Effector memory CD4-positive, alpha-beta T cell (primary cell): ENCODE data around the gene ACVR2B.

Source experiments
- DNase-seq, 3 donors: peaks; one replicate each; pipeline ENCODE4 v3.0.0-alpha.2; 2020
- H3K27ac ChIP-seq: 2 replicates; pipeline ENCODE4 v1.7.0; 2013; ENCODE audit warnings: mild to moderate bottlenecking, low read length, moderate library complexity; ENCODE audit not compliant: insufficient read depth, poor library complexity, severe bottlenecking
- H3K27me3 ChIP-seq: replicated peaks from 2 replicates; pipeline ENCODE4 v1.7.0; 2013; ENCODE audit warnings: mild to moderate bottlenecking, low read length; ENCODE audit not compliant: insufficient read depth, control insufficient read depth, poor library complexity, severe bottlenecking
- H3K36me3 ChIP-seq: 2 replicates; pipeline ENCODE4 v1.7.0; 2013; ENCODE audit warnings: mild to moderate bottlenecking, low read length, moderate library complexity; ENCODE audit not compliant: control insufficient read depth, insufficient read depth
- H3K4me1 ChIP-seq: 2 replicates; pipeline ENCODE4 v1.7.0; 2013; ENCODE audit warnings: low read length, mild to moderate bottlenecking; ENCODE audit not compliant: control insufficient read depth, insufficient read depth, poor library complexity, severe bottlenecking
- H3K4me3 ChIP-seq: 2 replicates; pipeline ENCODE4 v1.7.0; 2013; ENCODE audit warnings: low read length, low read depth, mild to moderate bottlenecking; ENCODE audit not compliant: insufficient read depth, poor library complexity, severe bottlenecking
- H3K9me3 ChIP-seq: 2 replicates; pipeline ENCODE4 v1.7.0; 2013; ENCODE audit warnings: mild to moderate bottlenecking, low read length, moderate library complexity; ENCODE audit not compliant: control insufficient read depth

The ACVR2B gene

DNA sequence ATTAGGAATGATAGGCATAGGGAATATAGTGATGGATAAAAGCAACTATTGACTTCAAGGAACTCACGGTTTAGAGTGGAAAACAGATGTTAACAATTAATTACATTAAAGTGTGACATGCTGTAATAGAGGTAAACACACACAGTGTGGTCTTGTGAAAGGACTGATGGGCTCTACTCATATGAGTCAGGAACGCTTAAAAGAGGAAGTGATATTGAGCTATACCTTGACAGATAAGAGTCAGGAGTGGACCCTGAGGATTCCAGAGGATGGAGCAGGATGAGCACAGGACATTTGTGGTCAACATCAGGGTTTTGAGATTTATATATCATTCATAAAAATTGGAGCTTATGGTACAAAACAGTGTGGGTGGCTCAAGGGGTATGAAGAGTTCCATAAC lies 53.4 kb downstream of the ACVR2B start:
- peaks cover 40% of the 10 kb centered on the region for H3K36me3 ChIP-seq
- no peak overlapping the region for H3K4me3 ChIP-seq
- H3K27me3 ChIP-seq, result no peaks in the 10 kb centered on the region
- no peaks in the 10 kb centered on the region for H3K4me1 ChIP-seq
- H3K27ac ChIP-seq, result no peak overlapping the region
- DNase-seq, result no peak
- H3K9me3 ChIP-seq, result no peaks in the 10 kb centered on the region

GRCh38 chr3:38509732-38510131 lies 56.0 kb downstream of the ACVR2B start:
- H3K9me3 ChIP-seq, result no peaks in the 10 kb centered on the region
- H3K4me1 ChIP-seq, result no peaks in the 10 kb centered on the region
- H3K27me3 ChIP-seq, result no peaks in the 10 kb centered on the region
- H3K36me3 ChIP-seq, result peaks cover 38% of the 10 kb centered on the region
- H3K4me3 ChIP-seq, result no peak overlapping the region
- no peak overlapping the region for H3K27ac ChIP-seq
- no peak for DNase-seq

DNA sequence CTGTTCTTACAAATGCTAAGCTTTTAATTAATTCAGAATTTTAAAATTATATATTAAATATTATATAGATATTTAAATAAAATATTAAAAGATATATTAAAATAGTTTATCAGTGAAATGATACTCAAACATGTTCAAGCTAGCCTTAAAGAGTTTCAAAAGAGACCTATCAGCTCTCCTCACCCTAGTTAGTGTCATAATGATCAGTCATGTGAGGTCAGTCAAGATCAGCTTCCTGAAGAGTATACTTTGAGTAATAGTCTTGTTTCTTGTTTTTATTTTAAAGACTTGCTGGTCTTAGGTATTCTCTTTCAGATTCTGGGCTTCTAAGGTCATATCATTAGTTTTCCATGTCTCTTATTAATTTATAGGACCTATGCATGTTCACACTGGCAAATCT lies 56.9 kb downstream of the ACVR2B start:
- Histone ChIP-seq H3K9me3 (no peaks in the 10 kb centered on the region), H3K4me1 (no peaks in the 10 kb centered on the region), H3K4me3 (no peak overlapping the region), H3K36me3 (peaks cover 34% of the 10 kb centered on the region), H3K27ac (no peak overlapping the region), H3K27me3 (no peaks in the 10 kb centered on the region)
- no peak for DNase-seq

DNA sequence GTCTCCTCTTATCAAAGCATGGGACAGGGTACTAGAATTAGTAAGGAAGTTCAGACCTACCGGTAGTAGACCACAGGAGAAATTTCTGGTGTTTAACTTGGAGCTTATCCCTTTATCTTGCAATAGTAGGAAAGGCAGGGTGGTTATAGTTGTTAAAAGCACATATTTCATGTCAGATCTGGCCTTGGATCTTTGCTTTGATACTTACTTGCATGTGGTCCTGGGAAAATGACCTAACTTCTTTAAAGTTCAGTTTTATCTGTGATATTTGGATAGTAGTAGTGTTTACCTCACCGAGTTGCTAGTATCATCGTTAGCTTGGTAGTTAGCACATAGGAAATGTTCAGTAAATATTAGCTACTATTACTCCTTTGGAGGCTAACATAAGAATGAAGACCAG lies 57.9 kb downstream of the ACVR2B start:
- no peak overlapping the region for H3K4me3 ChIP-seq
- no peaks in the 10 kb centered on the region for H3K9me3 ChIP-seq
- no peaks in the 10 kb centered on the region for H3K4me1 ChIP-seq
- DNase-seq, result no peak
- H3K27ac ChIP-seq, result no peak overlapping the region
- H3K36me3 ChIP-seq, result peaks cover 30% of the 10 kb centered on the region
- no peaks in the 10 kb centered on the region for H3K27me3 ChIP-seq

DNA sequence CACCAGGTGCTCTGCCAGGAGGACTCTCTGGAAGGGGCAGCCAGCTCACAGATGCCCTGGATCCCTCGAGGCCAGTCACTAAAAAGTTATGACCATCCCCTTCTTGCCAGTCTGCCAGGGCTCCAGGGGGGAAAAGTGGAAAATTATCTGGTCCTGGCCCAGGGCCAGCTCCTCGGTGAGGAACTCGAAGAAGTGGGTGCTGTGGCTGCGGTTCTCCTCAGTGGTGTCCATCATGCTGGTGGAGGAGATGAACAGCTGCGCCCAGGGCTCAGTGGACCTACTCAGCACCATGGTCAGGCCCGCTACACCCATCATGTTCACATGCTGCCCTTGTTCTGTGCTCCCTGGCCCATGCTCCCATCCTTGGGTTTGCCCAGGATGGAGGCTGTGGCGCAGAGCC lies 61.7 kb downstream of the ACVR2B start:
- Histone ChIP-seq H3K27me3 (no peaks in the 10 kb centered on the region), H3K4me3 (no peak overlapping the region), H3K4me1 (peaks cover 11% of the 10 kb centered on the region), H3K27ac (no peak overlapping the region), H3K36me3 (peaks cover 14% of the 10 kb centered on the region), H3K9me3 (no peaks in the 10 kb centered on the region)
- no peak for DNase-seq

GRCh38 chr3:38516669-38517068 lies 63.0 kb downstream of the ACVR2B start:
- no peak overlapping the region for H3K4me3 ChIP-seq
- peaks cover 16% of the 10 kb centered on the region for H3K4me1 ChIP-seq

GRCh38 chr3:38519000-38519399 lies 65.3 kb downstream of the ACVR2B start:
- no peaks in the 10 kb centered on the region for H3K9me3 ChIP-seq
- H3K4me1 ChIP-seq, result peaks cover 16% of the 10 kb centered on the region
- no peaks in the 10 kb centered on the region for H3K27me3 ChIP-seq
- H3K4me3 ChIP-seq, result no peak overlapping the region
- H3K27ac ChIP-seq, result no peak overlapping the region
- H3K36me3 ChIP-seq, result peaks cover 5% of the 10 kb centered on the region
- DNase-seq, result no peak

More at GRCh38 chr3:38516669-38517068, 63.0 kb downstream of the ACVR2B start:
- Histone ChIP-seq H3K36me3 (peaks cover 10% of the 10 kb centered on the region), H3K27me3 (no peaks in the 10 kb centered on the region), H3K9me3 (no peaks in the 10 kb centered on the region), H3K27ac (no peak overlapping the region)
- DNase-seq, result no peak

- H3K4me1 ChIP-seq, result peaks cover 16% of the 10 kb centered on the region
- H3K36me3 ChIP-seq, result peaks cover 8% of the 10 kb centered on the region
- H3K9me3 ChIP-seq, result no peaks in the 10 kb centered on the region
- peak overlapping the region; percentile 15 for H3K27ac ChIP-seq
- no peak overlapping the region for H3K4me3 ChIP-seq
- no peaks in the 10 kb centered on the region for H3K27me3 ChIP-seq
- no peak for DNase-seq
These were observed 66.0 kb downstream of the ACVR2B start for GRCh38 chr3:38519651-38520050.

DNA sequence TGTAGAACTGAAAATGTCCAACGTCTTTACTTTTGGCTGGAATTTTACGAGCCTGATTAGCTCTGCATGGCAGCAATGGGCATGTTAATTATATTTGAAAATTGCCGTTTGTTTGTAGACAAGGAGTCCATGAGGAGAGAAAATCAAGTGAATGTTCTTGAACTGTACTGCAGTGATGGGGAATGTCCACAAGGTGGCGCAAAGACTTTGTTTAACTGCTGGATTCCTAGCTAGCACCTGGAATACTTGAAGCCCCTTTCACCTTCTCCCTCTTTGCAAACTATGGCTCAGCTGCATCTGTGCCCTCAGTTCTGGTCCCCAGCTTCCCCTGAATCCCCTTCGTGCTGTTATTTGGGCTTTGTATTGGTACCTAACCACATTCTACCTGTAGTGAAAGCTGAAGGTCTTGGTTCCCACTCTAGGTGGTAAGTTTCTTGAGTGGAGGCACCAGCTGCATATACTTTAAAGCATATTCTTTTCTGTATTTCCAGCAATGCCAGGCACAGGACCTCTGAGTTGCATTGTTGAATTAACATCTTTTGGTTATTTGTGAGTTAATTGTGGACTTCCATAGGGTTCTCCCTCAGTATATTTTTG lies 67.8 kb downstream of the ACVR2B start:
- no peaks in the 10 kb centered on the region for H3K27me3 ChIP-seq
- H3K27ac ChIP-seq, result no peak overlapping the region
- no peak overlapping the region for H3K4me3 ChIP-seq
- H3K36me3 ChIP-seq, result peaks cover 10% of the 10 kb centered on the region
- peaks cover 16% of the 10 kb centered on the region for H3K4me1 ChIP-seq
- H3K9me3 ChIP-seq, result no peaks in the 10 kb centered on the region
- DNase-seq, result peak in 2 of 3 donors; percentile 29 to 53

- Histone ChIP-seq H3K27ac (no peak overlapping the region), H3K4me1 (peaks cover 16% of the 10 kb centered on the region), H3K4me3 (no peak overlapping the region), H3K9me3 (no peaks in the 10 kb centered on the region), H3K27me3 (no peaks in the 10 kb centered on the region), H3K36me3 (peaks cover 10% of the 10 kb centered on the region)
- no peak for DNase-seq
These were observed 68.3 kb downstream of the ACVR2B start for GRCh38 chr3:38522002-38522401.
